Activated naive CD8-positive, alpha-beta T cell treated with anti-CD3 and anti-CD28 coated beads, Interleukin-2, amount 10 ng/mL, durations not matched to agents 7 days and 5 days (primary cell): Measurements from ENCODE around the gene ANO2. TPM values are rescaled to one million over a fixed set of nuclear protein-coding genes. Genes with fewer than 3 reads are reported as not detected.

Experiments used
- ATAC-seq: fragments of 150-1000 bp; cut with Tn5 transposase; one replicate; pipeline ENCODE4 v1.10.0; 2021; ENCODE audit warnings: low read depth, moderate library complexity
- POLR2A ChIA-PET: fragments of 350-600 bp; sonication (Branson Sonifier 250); formaldehyde crosslinking; loops from one replicate; lab custom pipeline; 2021; ENCODE audit warnings: antibody characterized with exemption; lab: Charles Lee
- DNase-seq: peaks from one replicate; pipeline ENCODE4 v3.0.0; 2021
- H3K27ac Mint-ChIP-seq: one replicate; pipeline ENCODE4 v1.8.0; 2022; ENCODE audit warnings: mild to moderate bottlenecking, mixed read lengths
- H3K27me3 Mint-ChIP-seq: one replicate; pipeline ENCODE4 v1.8.0; 2022; ENCODE audit warnings: mild to moderate bottlenecking, moderate library complexity, mixed read lengths
- H3K36me3 Mint-ChIP-seq: one replicate; pipeline ENCODE4 v1.8.0; 2021; ENCODE audit warnings: mild to moderate bottlenecking, mixed read lengths
- H3K4me1 Mint-ChIP-seq: one replicate; pipeline ENCODE4 v1.8.0; 2021; ENCODE audit warnings: mixed read lengths
- H3K4me3 Mint-ChIP-seq: one replicate; pipeline ENCODE4 v1.8.0; 2022; ENCODE audit warnings: mild to moderate bottlenecking, moderate library complexity, mixed read lengths
- H3K9me3 Mint-ChIP-seq: one replicate; pipeline ENCODE4 v1.8.0; 2021; ENCODE audit warnings: mixed read lengths
- total RNA-seq, 2 experiments: library from RNA; stranded (reverse); gene quantifications; one replicate each; pipeline ENCODE4 v1.2.3, GENCODE V29; 2021

Gene ANO2
- total RNA-seq, 2 experiments from 2014 or later: not detected

GRCh38 chr12:5573390-5573789 lies 371.7 kb downstream of the ANO2 start:
- no peak for ATAC-seq
- Mint-ChIP-seq H3K9me3 (no peaks in the 10 kb centered on the region), H3K27ac (no peak overlapping the region), H3K4me3 (no peak overlapping the region), H3K36me3 (no peaks in the 10 kb centered on the region), H3K4me1 (no peaks in the 10 kb centered on the region), H3K27me3 (no peaks in the 10 kb centered on the region)
- no peak for DNase-seq
- POLR2A ChIA-PET: no interaction called here

GRCh38 chr12:5571115-5571514 lies 373.9 kb downstream of the ANO2 start:
- POLR2A ChIA-PET: no interaction called here
- peaks cover 6% of the 10 kb centered on the region for H3K27me3 Mint-ChIP-seq
- no peaks in the 10 kb centered on the region for H3K4me1 Mint-ChIP-seq
- no peaks in the 10 kb centered on the region for H3K36me3 Mint-ChIP-seq
- H3K27ac Mint-ChIP-seq: no peak overlapping the region
- DNase-seq (no peak), ATAC-seq (no peak)
- no peak overlapping the region for H3K4me3 Mint-ChIP-seq
- no peaks in the 10 kb centered on the region for H3K9me3 Mint-ChIP-seq

GRCh38 chr12:5570416-5570815 lies 374.6 kb downstream of the ANO2 start:
- no peak overlapping the region for H3K27ac Mint-ChIP-seq
- H3K4me3 Mint-ChIP-seq: no peak overlapping the region
- H3K27me3 Mint-ChIP-seq: peaks cover 6% of the 10 kb centered on the region
- H3K4me1 Mint-ChIP-seq: no peaks in the 10 kb centered on the region
- no peaks in the 10 kb centered on the region for H3K36me3 Mint-ChIP-seq
- H3K9me3 Mint-ChIP-seq: no peaks in the 10 kb centered on the region
- POLR2A ChIA-PET: no interaction called here
- ATAC-seq (no peak), DNase-seq (no peak)

GRCh38 chr12:5568325-5568981 lies 376.6 kb downstream of the ANO2 start:
- no peak for ATAC-seq
- POLR2A ChIA-PET: no interaction called here
- no peak overlapping the region for H3K4me3 Mint-ChIP-seq
- DNase-seq: no peak
- peaks cover 6% of the 10 kb centered on the region for H3K27me3 Mint-ChIP-seq
- no peaks in the 10 kb centered on the region for H3K9me3 Mint-ChIP-seq
- H3K4me1 Mint-ChIP-seq: no peaks in the 10 kb centered on the region
- no peak overlapping the region for H3K27ac Mint-ChIP-seq
- no peaks in the 10 kb centered on the region for H3K36me3 Mint-ChIP-seq

- Mint-ChIP-seq H3K4me3 (no peak overlapping the region), H3K27me3 (peaks cover 6% of the 10 kb centered on the region), H3K9me3 (no peaks in the 10 kb centered on the region), H3K27ac (no peak overlapping the region), H3K36me3 (no peaks in the 10 kb centered on the region), H3K4me1 (no peaks in the 10 kb centered on the region)
- POLR2A ChIA-PET: no interaction called here
- no peak for DNase-seq
- ATAC-seq: no peak
Observed at GRCh38 chr12:5567016-5567725, 377.9 kb downstream of the ANO2 start.

- no peak for ATAC-seq
- POLR2A ChIA-PET: no interaction called here
- Mint-ChIP-seq H3K4me3 (no peak overlapping the region), H3K27ac (no peak overlapping the region), H3K36me3 (no peaks in the 10 kb centered on the region), H3K27me3 (peaks cover 6% of the 10 kb centered on the region), H3K9me3 (no peaks in the 10 kb centered on the region), H3K4me1 (no peaks in the 10 kb centered on the region)
- no peak for DNase-seq
Observed at GRCh38 chr12:5565933-5566599, 379.0 kb downstream of the ANO2 start.

GRCh38 chr12:5562581-5562980 lies 382.5 kb downstream of the ANO2 start:
- H3K27me3 Mint-ChIP-seq: peaks cover 5% of the 10 kb centered on the region
- DNase-seq: no peak
- POLR2A ChIA-PET: no interaction called here
- H3K36me3 Mint-ChIP-seq: no peaks in the 10 kb centered on the region
- H3K27ac Mint-ChIP-seq: no peak overlapping the region
- H3K4me1 Mint-ChIP-seq: no peaks in the 10 kb centered on the region
- no peaks in the 10 kb centered on the region for H3K9me3 Mint-ChIP-seq
- H3K4me3 Mint-ChIP-seq: no peak overlapping the region
- no peak for ATAC-seq

GRCh38 chr12:5561846-5562245 lies 383.2 kb downstream of the ANO2 start:
- no peak for DNase-seq
- no peaks in the 10 kb centered on the region for H3K36me3 Mint-ChIP-seq
- H3K27me3 Mint-ChIP-seq: peaks cover 3% of the 10 kb centered on the region
- H3K4me3 Mint-ChIP-seq: no peak overlapping the region
- no peaks in the 10 kb centered on the region for H3K4me1 Mint-ChIP-seq
- no peaks in the 10 kb centered on the region for H3K9me3 Mint-ChIP-seq
- H3K27ac Mint-ChIP-seq: no peak overlapping the region
- ATAC-seq: no peak
- POLR2A ChIA-PET: no interaction called here

GRCh38 chr12:5561057-5561456 lies 384.0 kb downstream of the ANO2 start:
- H3K27me3 Mint-ChIP-seq: peaks cover 3% of the 10 kb centered on the region
- DNase-seq: no peak
- POLR2A ChIA-PET: no interaction called here
- no peak for ATAC-seq
- no peak overlapping the region for H3K4me3 Mint-ChIP-seq
- H3K27ac Mint-ChIP-seq: no peak overlapping the region
- H3K9me3 Mint-ChIP-seq: no peaks in the 10 kb centered on the region
- H3K4me1 Mint-ChIP-seq: no peaks in the 10 kb centered on the region
- H3K36me3 Mint-ChIP-seq: no peaks in the 10 kb centered on the region

GRCh38 chr12:5560265-5560664 lies 384.8 kb downstream of the ANO2 start:
- Mint-ChIP-seq H3K36me3 (no peaks in the 10 kb centered on the region), H3K4me1 (no peaks in the 10 kb centered on the region), H3K27me3 (peaks cover 3% of the 10 kb centered on the region), H3K9me3 (no peaks in the 10 kb centered on the region), H3K27ac (no peak overlapping the region), H3K4me3 (no peak overlapping the region)
- DNase-seq (no peak), ATAC-seq (no peak)
- POLR2A ChIA-PET: no interaction called here

GRCh38 chr12:5557906-5558305 lies 387.2 kb downstream of the ANO2 start:
- H3K9me3 Mint-ChIP-seq: no peaks in the 10 kb centered on the region
- POLR2A ChIA-PET: no interaction called here
- DNase-seq: no peak
- no peak overlapping the region for H3K4me3 Mint-ChIP-seq
- no peaks in the 10 kb centered on the region for H3K4me1 Mint-ChIP-seq
- no peak for ATAC-seq
- no peaks in the 10 kb centered on the region for H3K36me3 Mint-ChIP-seq
- peaks cover 3% of the 10 kb centered on the region for H3K27me3 Mint-ChIP-seq
- H3K27ac Mint-ChIP-seq: no peak overlapping the region

GRCh38 chr12:5556946-5557673 lies 387.9 kb downstream of the ANO2 start:
- POLR2A ChIA-PET: no interaction called here
- ATAC-seq (no peak), DNase-seq (no peak)
- H3K27ac Mint-ChIP-seq: no peak overlapping the region
- H3K4me3 Mint-ChIP-seq: no peak overlapping the region
- H3K4me1 Mint-ChIP-seq: no peaks in the 10 kb centered on the region
- peaks cover 3% of the 10 kb centered on the region for H3K27me3 Mint-ChIP-seq
- H3K9me3 Mint-ChIP-seq: no peaks in the 10 kb centered on the region
- no peaks in the 10 kb centered on the region for H3K36me3 Mint-ChIP-seq

- no peak for DNase-seq
Observed at GRCh38 chr12:5556033-5556614, 388.9 kb downstream of the ANO2 start.

More at GRCh38 chr12:5556033-5556614, 388.9 kb downstream of the ANO2 start:
- Mint-ChIP-seq H3K4me1 (no peaks in the 10 kb centered on the region), H3K36me3 (no peaks in the 10 kb centered on the region), H3K27me3 (peaks cover 3% of the 10 kb centered on the region), H3K4me3 (no peak overlapping the region), H3K27ac (no peak overlapping the region), H3K9me3 (no peaks in the 10 kb centered on the region)
- ATAC-seq: no peak
- POLR2A ChIA-PET: no interaction called here
